Activated T-cell treated with anti-CD3 and anti-CD28 coated beads, Interleukin-2, amount 50 U/mL, for 72 hours (primary cell): ENCODE data around the gene PIK3R3. TPM values are rescaled to one million over a fixed set of nuclear protein-coding genes. Genes with fewer than 3 reads are reported as not detected.

Experiments used
- ATAC-seq, 2 donors: fragments of 150-1000 bp; cut with Tn5 transposase; replicated peaks in 1 of 2; 2 replicates each; pipeline ENCODE4 v1.10.0; 2021; ENCODE audit warnings: moderate library complexity in 2 of 2, mild to moderate bottlenecking in 1 of 2
- DNase-seq, 2 donors: peaks; one replicate each; pipeline ENCODE4 v3.0.0; 2021 to 2022; ENCODE audit warnings: mixed read lengths in 1 of 2
- H3K27ac Mint-ChIP-seq: one replicate; pipeline ENCODE4 v1.8.0; 2022; ENCODE audit warnings: mild to moderate bottlenecking, moderate library complexity, mixed read lengths
- H3K27me3 Mint-ChIP-seq: one replicate; pipeline ENCODE4 v1.8.0; 2022; ENCODE audit warnings: low read depth, mixed read lengths
- H3K36me3 Mint-ChIP-seq, 2 donors: one replicate each; pipeline ENCODE4 v1.8.0; 2022; ENCODE audit warnings: mixed read lengths in 2 of 2, mild to moderate bottlenecking in 1 of 2; ENCODE audit not compliant: insufficient read depth in 2 of 2
- H3K4me1 Mint-ChIP-seq: one replicate; pipeline ENCODE4 v1.8.0; 2022; ENCODE audit warnings: low read depth, mixed read lengths
- H3K4me3 Mint-ChIP-seq, 2 donors: one replicate each; pipeline ENCODE4 v1.8.0; 2022; ENCODE audit warnings: mild to moderate bottlenecking in 2 of 2, mixed read lengths in 2 of 2, moderate library complexity in 2 of 2
- H3K9me3 Mint-ChIP-seq, 2 donors: one replicate each; pipeline ENCODE4 v1.8.0; 2022; ENCODE audit warnings: mixed read lengths in 2 of 2
- total RNA-seq, 2 donors: library from RNA; stranded (reverse); gene quantifications; one replicate each; pipeline ENCODE4 v1.2.3, GENCODE V29; 2022

Gene PIK3R3
- total RNA-seq, 2 donors from 2014 or later, result 0.89 to 0.93 TPM

GRCh38 chr1:46169811-46170454, 37.5 kb upstream of the PIK3R3 start:
- Mint-ChIP-seq H3K27ac (no peak overlapping the region), H3K27me3 (peaks cover 5% of the 10 kb centered on the region), H3K9me3 (no peaks in the 10 kb centered on the region), H3K36me3 (no peaks in the 10 kb centered on the region), H3K4me3 (no peak overlapping the region), H3K4me1 (peaks cover 16% of the 10 kb centered on the region)
- DNase-seq, result no peak
- no peak for ATAC-seq

- Mint-ChIP-seq H3K36me3 (no peaks in the 10 kb centered on the region), H3K4me1 (peaks cover 16% of the 10 kb centered on the region), H3K4me3 (no peak overlapping the region), H3K27ac (no peak overlapping the region), H3K9me3 (no peaks in the 10 kb centered on the region), H3K27me3 (peaks cover 5% of the 10 kb centered on the region)
- ATAC-seq, result no peak
- no peak for DNase-seq
These were observed 36.0 kb upstream of the PIK3R3 start for GRCh38 chr1:46168477-46168876.

GRCh38 chr1:46166521-46167462, 34.4 kb upstream of the PIK3R3 start:
- Mint-ChIP-seq H3K27ac (peak overlapping the region; percentile 80), H3K27me3 (peaks cover 5% of the 10 kb centered on the region), H3K9me3 (no peaks in the 10 kb centered on the region), H3K36me3 (no peaks in the 10 kb centered on the region), H3K4me3 (peak overlapping the region; percentile 84 to 88), H3K4me1 (peaks cover 16% of the 10 kb centered on the region)
- peak; percentile 52 to 54 for DNase-seq
- peak; percentile 76 for ATAC-seq

GRCh38 chr1:46160212-46160611, 27.8 kb upstream of the PIK3R3 start:
- H3K36me3 Mint-ChIP-seq, result no peaks in the 10 kb centered on the region
- DNase-seq (no peak), ATAC-seq (no peak)
- H3K27ac Mint-ChIP-seq, result no peak overlapping the region
- no peaks in the 10 kb centered on the region for H3K27me3 Mint-ChIP-seq
- H3K4me3 Mint-ChIP-seq, result no peak overlapping the region
- H3K9me3 Mint-ChIP-seq, result no peaks in the 10 kb centered on the region
- H3K4me1 Mint-ChIP-seq, result no peaks in the 10 kb centered on the region

DNA sequence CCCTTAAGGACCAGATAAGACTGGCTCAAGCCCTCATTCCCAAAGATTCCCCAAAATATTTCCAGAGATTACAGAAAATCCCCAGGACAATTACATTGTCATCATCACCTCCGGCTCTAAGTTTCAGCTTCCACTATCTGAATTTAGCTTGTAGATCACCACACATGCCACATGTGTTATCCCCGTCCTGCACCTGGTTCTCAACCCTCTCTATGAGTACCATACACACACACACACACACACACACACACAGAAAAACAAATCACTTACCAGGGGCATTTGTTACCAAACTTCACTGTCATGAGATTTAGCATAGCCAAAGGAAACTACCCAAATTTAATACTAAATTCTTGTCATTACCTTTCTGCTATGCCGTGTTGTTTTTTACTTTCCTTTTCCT, 27.1 kb upstream of the PIK3R3 start:
- ATAC-seq (no peak), DNase-seq (no peak)
- H3K4me1 Mint-ChIP-seq, result no peaks in the 10 kb centered on the region
- no peaks in the 10 kb centered on the region for H3K9me3 Mint-ChIP-seq
- H3K27me3 Mint-ChIP-seq, result no peaks in the 10 kb centered on the region
- H3K4me3 Mint-ChIP-seq, result no peak overlapping the region
- no peaks in the 10 kb centered on the region for H3K36me3 Mint-ChIP-seq
- H3K27ac Mint-ChIP-seq, result no peak overlapping the region

- Mint-ChIP-seq H3K27me3 (no peaks in the 10 kb centered on the region), H3K9me3 (no peaks in the 10 kb centered on the region), H3K4me1 (no peaks in the 10 kb centered on the region), H3K27ac (no peak overlapping the region), H3K4me3 (no peak overlapping the region), H3K36me3 (no peaks in the 10 kb centered on the region)
- no peak for ATAC-seq
- DNase-seq, result no peak
These were observed 26.2 kb upstream of the PIK3R3 start for GRCh38 chr1:46158312-46159281.

DNA sequence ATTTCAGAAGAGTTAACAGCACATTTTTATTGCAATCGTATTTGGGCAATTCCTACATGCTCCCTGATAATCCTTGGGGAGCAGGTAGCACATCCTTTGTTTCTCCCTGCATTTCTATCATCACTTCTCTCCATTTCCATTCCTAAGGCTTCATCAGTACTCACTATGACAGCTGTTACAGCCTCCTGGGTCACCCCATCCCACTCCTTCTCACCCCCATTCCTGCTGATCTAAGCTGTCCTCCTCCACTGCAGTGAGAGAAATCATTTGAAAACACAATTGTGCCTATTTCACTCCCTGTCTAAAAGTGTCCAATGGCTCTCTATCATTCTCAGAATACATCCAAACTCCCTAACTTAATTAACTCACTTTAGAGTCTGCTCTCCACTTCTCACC, 25.5 kb upstream of the PIK3R3 start:
- DNase-seq (no peak), ATAC-seq (no peak)
- Mint-ChIP-seq H3K36me3 (no peaks in the 10 kb centered on the region), H3K4me1 (no peaks in the 10 kb centered on the region), H3K9me3 (no peaks in the 10 kb centered on the region), H3K27ac (no peak overlapping the region), H3K27me3 (no peaks in the 10 kb centered on the region), H3K4me3 (no peak overlapping the region)

DNA sequence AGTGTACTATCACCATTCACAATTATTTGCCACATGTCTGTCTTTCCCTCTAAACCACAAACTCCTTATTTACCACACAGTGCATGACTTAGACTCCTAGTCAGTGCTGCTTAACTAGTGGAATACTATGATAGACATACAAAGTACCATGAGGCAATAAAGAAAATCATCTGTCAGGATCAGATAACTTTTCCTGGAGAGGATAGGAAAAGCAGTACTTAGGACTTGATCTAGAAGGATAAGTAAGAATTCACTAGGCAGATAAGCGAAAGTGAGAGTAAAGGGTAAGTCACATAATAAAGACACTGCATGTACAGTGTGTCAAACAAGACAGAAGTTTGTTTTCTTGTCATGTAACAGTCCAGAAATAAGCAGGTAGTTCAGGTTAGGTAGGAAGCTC, 21.3 kb upstream of the PIK3R3 start:
- H3K27me3 Mint-ChIP-seq, result no peaks in the 10 kb centered on the region
- no peak overlapping the region for H3K4me3 Mint-ChIP-seq
- no peaks in the 10 kb centered on the region for H3K9me3 Mint-ChIP-seq
- H3K36me3 Mint-ChIP-seq, result no peaks in the 10 kb centered on the region
- H3K27ac Mint-ChIP-seq, result peak overlapping the region; percentile 5
- H3K4me1 Mint-ChIP-seq, result no peaks in the 10 kb centered on the region
- ATAC-seq, result no peak
- no peak for DNase-seq

DNA sequence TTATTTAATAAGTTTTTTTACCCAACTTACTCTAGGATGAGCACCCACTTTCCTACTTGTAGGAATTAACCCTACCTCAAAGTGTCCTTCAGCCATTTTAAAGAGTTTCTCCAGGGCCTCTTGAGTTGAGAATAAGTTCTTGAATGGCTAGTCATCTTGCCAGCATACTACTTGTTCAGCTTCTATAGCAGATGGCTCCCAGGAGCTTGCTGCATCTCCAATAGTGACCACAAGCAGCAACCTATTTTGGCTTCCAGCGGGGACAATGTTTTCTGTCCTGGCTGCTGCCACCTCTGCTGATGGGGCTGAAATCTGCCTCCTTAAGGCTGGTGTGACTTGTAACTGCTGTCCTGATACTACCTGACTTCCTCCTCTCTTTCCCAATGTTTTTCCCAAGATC, 20.8 kb upstream of the PIK3R3 start:
- Mint-ChIP-seq H3K4me3 (no peak overlapping the region), H3K9me3 (no peaks in the 10 kb centered on the region), H3K36me3 (no peaks in the 10 kb centered on the region), H3K27me3 (no peaks in the 10 kb centered on the region), H3K27ac (no peak overlapping the region), H3K4me1 (no peaks in the 10 kb centered on the region)
- DNase-seq, result no peak
- ATAC-seq, result no peak

GRCh38 chr1:46152016-46152415, 19.6 kb upstream of the PIK3R3 start:
- Mint-ChIP-seq H3K36me3 (no peaks in the 10 kb centered on the region), H3K4me1 (no peaks in the 10 kb centered on the region), H3K9me3 (no peaks in the 10 kb centered on the region), H3K27ac (no peak overlapping the region), H3K27me3 (no peaks in the 10 kb centered on the region), H3K4me3 (no peak overlapping the region)
- DNase-seq (no peak), ATAC-seq (no peak)

- Mint-ChIP-seq H3K4me3 (no peak overlapping the region), H3K36me3 (no peaks in the 10 kb centered on the region), H3K27ac (no peak overlapping the region), H3K4me1 (no peaks in the 10 kb centered on the region), H3K9me3 (no peaks in the 10 kb centered on the region), H3K27me3 (no peaks in the 10 kb centered on the region)
- ATAC-seq (no peak), DNase-seq (no peak)
These were observed 17.7 kb upstream of the PIK3R3 start for GRCh38 chr1:46150085-46150484.

- Mint-ChIP-seq H3K4me1 (no peaks in the 10 kb centered on the region), H3K27ac (no peak overlapping the region), H3K27me3 (no peaks in the 10 kb centered on the region), H3K36me3 (no peaks in the 10 kb centered on the region), H3K4me3 (no peak overlapping the region), H3K9me3 (no peaks in the 10 kb centered on the region)
- DNase-seq (no peak), ATAC-seq (no peak)
These were observed 15.9 kb upstream of the PIK3R3 start for GRCh38 chr1:46148318-46148717.

GRCh38 chr1:46137916-46138315, 5.5 kb upstream of the PIK3R3 start:
- Mint-ChIP-seq H3K36me3 (peaks cover 0 to under 1% of the 10 kb centered on the region in 2 donors), H3K27me3 (peaks cover 34% of the 10 kb centered on the region), H3K4me1 (peaks cover 21% of the 10 kb centered on the region), H3K9me3 (no peaks in the 10 kb centered on the region), H3K27ac (no peak overlapping the region), H3K4me3 (no peak overlapping the region)
- ATAC-seq (no peak), DNase-seq (no peak)
